K562 (cell line): Measurements from ENCODE around the gene LTBP1.

Source experiments
- AFF4 ChIP-seq: sonication (generic); formaldehyde crosslinking; IDR thresholded peaks from 2 replicates; pipeline ENCODE4 v1.8.0; 2023; ENCODE audit warnings: mild to moderate bottlenecking, missing genetic modification reagents
- ATF3 ChIP-seq, 2 experiments: fragments of 450-650 bp in 1 of 2; sonication (generic) in 1 of 2; formaldehyde crosslinking in 1 of 2; IDR thresholded peaks in 1 of 2; conservative IDR thresholded peaks in 1 of 2; 2 replicates each; pipeline versions ENCODE4 v1.6.1 to v1.8.1; 2016 to 2023; ENCODE audit warnings: mild to moderate bottlenecking in 2 of 2, moderate library complexity in 2 of 2, inconsistent platforms in 1 of 2, missing genetic modification reagents in 1 of 2
- CTCF ChIP-seq, 3 experiments: IDR thresholded peaks in 2 of 3; conservative IDR thresholded peaks in 1 of 3; 2 replicates each; pipeline ENCODE4 v1.5.1; 2011 to 2012; ENCODE audit warnings: low read length in 3 of 3, mild to moderate bottlenecking in 3 of 3, control low read depth in 2 of 3, improper control_type of control experiment in 1 of 3, inconsistent platforms in 1 of 3, low read depth in 1 of 3, mixed read lengths in 1 of 3, moderate library complexity in 1 of 3; ENCODE audit not compliant: insufficient read depth in 2 of 3
- KAT7 ChIP-seq: sonication (generic); formaldehyde crosslinking; IDR thresholded peaks from 2 replicates; pipeline ENCODE4 v1.8.0; 2022; ENCODE audit warnings: missing genetic modification reagents, mild to moderate bottlenecking, borderline replicate concordance
- POLR2A ChIP-seq: fragments of 450-650 bp; conservative IDR thresholded peaks from 2 replicates; pipeline ENCODE4 v1.6.1; 2016
- RBM39 ChIP-seq: fragments of 200-400 bp; formaldehyde crosslinking; optimal IDR thresholded peaks from 2 replicates; pipeline ENCODE3; 2018; ENCODE audit warnings: low read depth, low read length
- ZNF274 ChIP-seq: IDR thresholded peaks from 2 replicates; pipeline ENCODE4 v1.6.1; 2011; ENCODE audit warnings: low read depth, mild to moderate bottlenecking, low read length, moderate library complexity, borderline replicate concordance

DNA sequence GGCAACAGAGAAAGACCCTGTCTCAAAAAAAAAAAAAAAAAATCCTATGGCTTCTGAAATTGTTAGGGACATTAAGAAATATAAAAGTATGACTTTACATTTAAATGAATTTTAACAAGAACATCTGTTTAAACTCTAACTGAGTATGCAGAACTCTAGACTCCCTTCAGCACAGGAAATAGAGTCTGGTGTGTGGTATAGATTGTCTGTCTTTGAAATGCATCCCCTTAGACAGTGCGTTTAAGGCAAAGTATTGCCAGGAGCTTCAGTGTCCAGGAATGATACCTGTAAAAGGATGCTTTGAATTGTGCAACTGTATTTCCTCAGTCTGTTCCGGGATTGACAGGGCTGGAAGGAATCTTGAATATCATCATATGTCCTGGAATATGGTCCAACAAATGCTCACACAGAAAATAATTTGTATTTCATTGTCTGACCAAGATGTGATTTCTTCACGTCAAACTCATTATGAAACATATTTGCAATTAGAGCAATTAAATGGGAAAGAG lies 396.7 kb downstream of the LTBP1 start:
- no peak for TF ChIP-seq AFF4 (CRISPR knock-in tag)
- no peak for TF ChIP-seq CTCF (IDR thresholded peaks at IDR 0.05 in 2 of 3, conservative IDR thresholded peaks at IDR 0.05 in 1 of 3; ENCODE audit: insufficient read depth in 2 of 3, low read depth in 1 of 3, low read length in 3 of 3)
- TF ChIP-seq KAT7, result no peak
- no peak for TF ChIP-seq POLR2A
- TF ChIP-seq RBM39, result no peak
- no peak for TF ChIP-seq ATF3 (IDR thresholded peaks at IDR 0.05)
- no peak for TF ChIP-seq ATF3 (CRISPR knock-in tag; conservative IDR thresholded peaks at IDR 0.05)
- no peak for TF ChIP-seq ZNF274
